Keratinocyte (primary cell): ENCODE measurements around the gene SFSWAP. TPM values are rescaled to one million over a fixed set of nuclear protein-coding genes. Genes with fewer than 3 reads are reported as not detected.

Experiments used
- DNase-seq: peaks from one replicate; pipeline ENCODE4 v3.0.0-alpha.2; 2011; ENCODE audit warnings: low read depth, missing footprints, low spot score
- FAIRE-seq: peaks from 2 replicates; lab custom pipeline; 2011; peaks lifted over from hg19 to GRCh38; lab: Jason Lieb, UNC
- H2AFZ ChIP-seq: 2 replicates; pipeline ENCODE4 v1.6.0; 2012; ENCODE audit warnings: low read length, control low read depth, inconsistent platforms; ENCODE audit not compliant: control insufficient read depth
- H3K27ac ChIP-seq: 2 replicates; pipeline ENCODE4 v1.5.1; 2011; ENCODE audit warnings: low read length; ENCODE audit not compliant: control insufficient read depth, insufficient read depth
- H3K27me3 ChIP-seq: 3 replicates; pipeline ENCODE4 v1.6.0; 2011; ENCODE audit warnings: low read length; ENCODE audit not compliant: control insufficient read depth, insufficient read depth; ENCODE audit errors: extremely low read depth
- H3K36me3 ChIP-seq, 2 experiments: 2 replicates in 1 of 2; 3 replicates in 1 of 2; pipeline ENCODE4 v1.5.1; 2011; ENCODE audit warnings: low read length in 2 of 2, mild to moderate bottlenecking in 1 of 2; ENCODE audit not compliant: control insufficient read depth in 2 of 2, insufficient read depth in 2 of 2; ENCODE audit errors: extremely low read depth in 1 of 2
- H3K4me1 ChIP-seq: 3 replicates; pipeline ENCODE4 v1.5.1; 2011; ENCODE audit warnings: low read length; ENCODE audit not compliant: control insufficient read depth, insufficient read depth; ENCODE audit errors: extremely low read depth
- H3K4me2 ChIP-seq: 3 replicates; pipeline ENCODE4 v1.6.0; 2011; ENCODE audit warnings: low read depth, low read length; ENCODE audit not compliant: control insufficient read depth, insufficient read depth; ENCODE audit errors: extremely low read depth
- H3K4me3 ChIP-seq, 3 experiments: fragments of 200-600 bp in 1 of 3; sonication (generic) in 1 of 3; 2 replicates in 2 of 3; 3 replicates in 1 of 3; pipeline ENCODE4 v1.5.1; 2011 to 2016; ENCODE audit warnings: low read length in 3 of 3, mild to moderate bottlenecking in 3 of 3, control low read depth in 2 of 3, inconsistent platforms in 1 of 3, low read depth in 1 of 3, mixed read lengths in 1 of 3, mixed run types in 1 of 3, moderate library complexity in 1 of 3; ENCODE audit not compliant: control insufficient read depth in 2 of 3, insufficient read depth in 2 of 3; ENCODE audit errors: extremely low read depth in 1 of 3
- H3K79me2 ChIP-seq: 2 replicates; pipeline ENCODE4 v1.6.0; 2012; ENCODE audit warnings: low read length; ENCODE audit not compliant: control insufficient read depth, insufficient read depth
- H3K9ac ChIP-seq: 3 replicates; pipeline ENCODE4 v1.6.0; 2011; ENCODE audit warnings: low read length; ENCODE audit not compliant: control insufficient read depth, insufficient read depth; ENCODE audit errors: extremely low read depth
- H3K9me1 ChIP-seq: 3 replicates; pipeline ENCODE4 v1.6.0; 2011; ENCODE audit warnings: low read length; ENCODE audit not compliant: control insufficient read depth, insufficient read depth; ENCODE audit errors: extremely low read depth
- H3K9me3 ChIP-seq: 2 replicates; pipeline ENCODE4 v1.5.1; 2012; ENCODE audit warnings: low read depth, low read length; ENCODE audit not compliant: control insufficient read depth
- H4K20me1 ChIP-seq: 3 replicates; pipeline ENCODE4 v1.6.0; 2011; ENCODE audit warnings: low read length; ENCODE audit not compliant: control insufficient read depth, insufficient read depth; ENCODE audit errors: extremely low read depth
- EZH2 ChIP-seq: IDR thresholded peaks from one replicate; pipeline ENCODE4 v1.6.1; 2012; ENCODE audit warnings: inconsistent platforms, mild to moderate bottlenecking, low read length, moderate library complexity
- dilution Hi-C: fragments of 300-500 bp; cut with MboI; formaldehyde crosslinking; loops from one replicate; pipeline ENCODE4 v1.7.0; 2020; ENCODE audit warnings: low sequenced_read_pairs; ENCODE audit not compliant: extremely low pct_ligation_motif_present
- polyA plus RNA-seq, 5 experiments: library from polyadenylated mRNA; depleted of rRNA in 3 of 5; stranded (reverse) in 3 of 5; stranded (forward) in 1 of 5; unstranded in 1 of 5; fragments of >200 nt; gene quantifications; 1 replicate in 1 of 5; 2 replicates in 3 of 5; 3 replicates in 1 of 5; pipeline versions ENCODE4 v1.2.1 to v1.2.3, GENCODE V29; 2011 to 2012; ENCODE audit warnings: missing spikeins in 2 of 5, low read depth in 1 of 5, low replicate concordance in 1 of 5
- TF ChIP-seq, protein P1 (sequence below), 3 experiments: IDR thresholded peaks in 1 of 3; conservative IDR thresholded peaks in 1 of 3; optimal IDR thresholded peaks in 1 of 3; 2 replicates in 2 of 3; 3 replicates in 1 of 3; pipeline versions ENCODE3 to v1.5.1; 2011; ENCODE audit warnings: low read length in 3 of 3, mild to moderate bottlenecking in 3 of 3, moderate library complexity in 2 of 3, control low read depth in 1 of 3, inconsistent platforms in 1 of 3; ENCODE audit not compliant: insufficient read depth in 2 of 3; ENCODE audit errors: extremely low read depth in 1 of 3

SFSWAP gene
- polyA plus RNA-seq, 1 donor (not counting 4 experiments of a cell fraction or from before 2014, with no cell fraction given) = 13.1 TPM

DNA sequence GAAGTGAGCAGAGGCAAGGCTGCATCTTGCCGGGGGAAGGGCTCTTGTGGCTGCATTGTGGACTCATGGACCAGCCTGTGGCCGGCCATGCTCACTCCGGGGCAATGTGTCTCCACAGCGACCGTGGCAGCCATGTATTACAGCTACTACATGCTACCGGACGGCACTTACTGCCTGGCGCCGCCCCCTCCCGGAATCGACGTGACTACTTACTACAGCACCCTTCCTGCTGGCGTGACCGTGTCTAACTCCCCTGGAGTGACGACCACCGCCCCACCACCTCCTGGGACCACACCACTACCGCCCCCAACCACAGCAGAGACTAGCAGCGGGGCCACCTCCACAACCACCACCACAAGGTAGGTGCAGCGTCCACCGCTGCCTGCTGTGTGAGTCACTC, 42.1 kb downstream of the SFSWAP start:
- DNase-seq = no peak

DNA sequence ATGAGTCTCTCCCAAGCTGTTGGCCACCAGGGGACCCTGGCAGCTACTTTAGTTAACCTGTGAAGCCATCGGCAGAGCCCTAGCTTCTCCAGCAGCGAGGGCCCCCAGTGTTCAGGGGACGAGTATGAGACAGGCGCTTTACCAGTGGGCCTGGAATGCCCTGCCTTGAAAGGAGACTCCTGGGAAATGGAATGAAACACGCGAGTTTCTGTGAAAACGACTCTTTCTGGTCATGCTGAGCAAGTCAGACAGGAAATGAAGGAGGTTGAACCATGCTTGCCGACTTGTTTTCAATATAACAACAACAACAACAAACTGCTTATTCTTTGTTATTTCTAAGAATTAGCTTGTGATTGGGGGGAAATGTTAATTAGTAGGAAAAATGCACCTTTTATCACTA, 42.9 kb downstream of the SFSWAP start:
- FAIRE-seq (no peak), DNase-seq (no peak)
- Histone ChIP-seq H4K20me1 (no peaks in the 10 kb centered on the region), H3K4me1 (no peaks in the 10 kb centered on the region), H3K4me2 (no peak overlapping the region), H3K9me1 (no peaks in the 10 kb centered on the region), H3K27ac (no peak overlapping the region), H3K36me3 (peaks cover 31 to 38% of the 10 kb centered on the region in 2 experiments), H3K79me2 (peaks cover 5% of the 10 kb centered on the region), H3K27me3 (no peaks in the 10 kb centered on the region), H3K9ac (no peak overlapping the region), H2AFZ (no peak overlapping the region), H3K9me3 (no peaks in the 10 kb centered on the region), H3K4me3 (no peak overlapping the region)
- dilution Hi-C loops = no loop called here
- no peak for TF ChIP-seq EZH2
- TF ChIP-seq, protein P1, sequence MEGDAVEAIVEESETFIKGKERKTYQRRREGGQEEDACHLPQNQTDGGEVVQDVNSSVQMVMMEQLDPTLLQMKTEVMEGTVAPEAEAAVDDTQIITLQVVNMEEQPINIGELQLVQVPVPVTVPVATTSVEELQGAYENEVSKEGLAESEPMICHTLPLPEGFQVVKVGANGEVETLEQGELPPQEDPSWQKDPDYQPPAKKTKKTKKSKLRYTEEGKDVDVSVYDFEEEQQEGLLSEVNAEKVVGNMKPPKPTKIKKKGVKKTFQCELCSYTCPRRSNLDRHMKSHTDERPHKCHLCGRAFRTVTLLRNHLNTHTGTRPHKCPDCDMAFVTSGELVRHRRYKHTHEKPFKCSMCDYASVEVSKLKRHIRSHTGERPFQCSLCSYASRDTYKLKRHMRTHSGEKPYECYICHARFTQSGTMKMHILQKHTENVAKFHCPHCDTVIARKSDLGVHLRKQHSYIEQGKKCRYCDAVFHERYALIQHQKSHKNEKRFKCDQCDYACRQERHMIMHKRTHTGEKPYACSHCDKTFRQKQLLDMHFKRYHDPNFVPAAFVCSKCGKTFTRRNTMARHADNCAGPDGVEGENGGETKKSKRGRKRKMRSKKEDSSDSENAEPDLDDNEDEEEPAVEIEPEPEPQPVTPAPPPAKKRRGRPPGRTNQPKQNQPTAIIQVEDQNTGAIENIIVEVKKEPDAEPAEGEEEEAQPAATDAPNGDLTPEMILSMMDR (optimal IDR thresholded peaks at IDR 0.05 in 1 of 3, IDR thresholded peaks at IDR 0.05 in 1 of 3, conservative IDR thresholded peaks at IDR 0.05 in 1 of 3; ENCODE audit: extremely low read depth in 1 of 3, insufficient read depth in 2 of 3, low read length in 3 of 3) = no peak

More for the DNA sequence above, 42.1 kb downstream of the SFSWAP start:
- no peak for FAIRE-seq
- dilution Hi-C loops = no loop called here
- H3K4me1 ChIP-seq = no peaks in the 10 kb centered on the region
- H3K36me3 ChIP-seq = peaks cover 29 to 35% of the 10 kb centered on the region in 2 experiments
- H3K79me2 ChIP-seq = peaks cover 5% of the 10 kb centered on the region
- H2AFZ ChIP-seq = no peak overlapping the region
- no peak overlapping the region for H3K9ac ChIP-seq
- H3K27ac ChIP-seq = no peak overlapping the region
- no peak overlapping the region for H3K4me2 ChIP-seq
- H3K4me3 ChIP-seq = no peak overlapping the region
- TF ChIP-seq, protein P1 (optimal IDR thresholded peaks at IDR 0.05 in 1 of 3, IDR thresholded peaks at IDR 0.05 in 1 of 3, conservative IDR thresholded peaks at IDR 0.05 in 1 of 3; ENCODE audit: extremely low read depth in 1 of 3, insufficient read depth in 2 of 3, low read length in 3 of 3) = no peak
- no peaks in the 10 kb centered on the region for H3K27me3 ChIP-seq
- no peaks in the 10 kb centered on the region for H4K20me1 ChIP-seq
- H3K9me1 ChIP-seq = no peaks in the 10 kb centered on the region
- H3K9me3 ChIP-seq = no peaks in the 10 kb centered on the region
